GM12878 (cell line): ENCODE measurements around the gene WNT3A. TPM values are rescaled to one million over a fixed set of nuclear protein-coding genes. Genes with fewer than 3 reads are reported as not detected.

Experiments
- ATAC-seq: fragments of 200-7000 bp; cut with Tn5 transposase; 3 replicates; pipeline ENCODE4 v1.9.1; 2020; ENCODE audit warnings: mild to moderate bottlenecking, moderate library complexity
- BruUV-seq: library from RNA; stranded (reverse); fragments of 400-500 nt; replicated peaks from 2 replicates; lab custom pipeline; 2021; lab: Mats Ljungman, UMichigan
- CTCF ChIA-PET: fragments of 300-600 bp; sonication (Branson Sonifier 250); formaldehyde crosslinking; extraction: SDS; loops from one replicate; lab custom pipeline; 2021; ENCODE audit warnings: inconsistent platforms; lab: Yijun Ruan, JAX
- POLR2A ChIA-PET: fragments of 350-600 bp; formaldehyde crosslinking; extraction: SDS; loops from one replicate; lab custom pipeline; 2021; ENCODE audit warnings: inconsistent platforms; lab: Charles Lee
- RAD21 ChIA-PET: fragments of 300-600 bp; sonication (Branson Sonifier 250); formaldehyde crosslinking; loops from one replicate; lab custom pipeline; 2023; ENCODE audit warnings: antibody characterized with exemption; ENCODE audit not compliant: unreplicated experiment; lab: Charles Lee
- SMC1A ChIA-PET: fragments of 300-600 bp; sonication (Branson Sonifier 250); formaldehyde crosslinking; loops from one replicate; lab custom pipeline; 2023; ENCODE audit not compliant: unreplicated experiment, uncharacterized antibody; lab: Charles Lee
- DNase-seq: peaks from one replicate; pipeline ENCODE4 v3.0.0-alpha.2; 2011; ENCODE audit warnings: low read depth, low spot score
- FAIRE-seq: peaks from 3 replicates; lab custom pipeline; 2011; peaks lifted over from hg19 to GRCh38; lab: Jason Lieb, UNC
- H2AFZ ChIP-seq: 2 replicates; pipeline ENCODE4 v1.6.0; 2011; ENCODE audit warnings: low read depth, low read length, control low read depth; ENCODE audit not compliant: control insufficient read depth
- H3K27ac ChIP-seq: 2 replicates; pipeline ENCODE4 v1.5.1; 2011; ENCODE audit warnings: control low read depth; ENCODE audit not compliant: control insufficient read depth, insufficient read depth
- H3K27me3 ChIP-seq, 2 experiments: replicated peaks in 1 of 2; 2 replicates each; pipeline versions ENCODE4 v1.6.0 to v1.6.1; 2011; ENCODE audit warnings: low read length in 1 of 2; ENCODE audit not compliant: control insufficient read depth in 2 of 2, insufficient read depth in 2 of 2
- H3K36me3 ChIP-seq, 2 experiments: 2 replicates each; pipeline ENCODE4 v1.5.1; 2011; ENCODE audit warnings: low read length in 1 of 2; ENCODE audit not compliant: control insufficient read depth in 2 of 2, insufficient read depth in 2 of 2
- H3K4me1 ChIP-seq: 2 replicates; pipeline ENCODE4 v1.6.1; 2011; ENCODE audit warnings: mild to moderate bottlenecking, low read length, moderate library complexity, mixed read lengths; ENCODE audit not compliant: control insufficient read depth, insufficient read depth
- H3K4me2 ChIP-seq: 2 replicates; pipeline ENCODE4 v1.6.0; 2011; ENCODE audit warnings: control low read depth; ENCODE audit not compliant: control insufficient read depth, insufficient read depth
- H3K4me3 ChIP-seq: fragments of 200-600 bp; sonication (generic); 2 replicates; pipeline ENCODE4 v1.5.1; 2016
- H3K79me2 ChIP-seq: 2 replicates; pipeline ENCODE4 v1.6.0; 2011; ENCODE audit warnings: low read length; ENCODE audit not compliant: control insufficient read depth, insufficient read depth
- H3K9ac ChIP-seq: 2 replicates; pipeline ENCODE4 v1.8.0; 2011; ENCODE audit warnings: low read length, control low read depth, mixed read lengths; ENCODE audit not compliant: control insufficient read depth, insufficient read depth
- H3K9me3 ChIP-seq: replicated peaks from 3 replicates; pipeline ENCODE4 v1.5.1; 2011; ENCODE audit warnings: mild to moderate bottlenecking, low read length; ENCODE audit not compliant: control insufficient read depth, insufficient read depth
- H4K20me1 ChIP-seq: 2 replicates; pipeline ENCODE4 v1.6.0; 2011; ENCODE audit not compliant: control insufficient read depth, insufficient read depth
- CHD4 ChIP-seq: fragments of 200-600 bp; sonication (generic); IDR thresholded peaks from 2 replicates; pipeline ENCODE4 v1.6.1; 2016; ENCODE audit warnings: mild to moderate bottlenecking
- CREB1 ChIP-seq: IDR thresholded peaks from 2 replicates; pipeline ENCODE4 v1.6.1; 2012; ENCODE audit warnings: low read depth, mild to moderate bottlenecking, inconsistent platforms
- EGR1 ChIP-seq, 2 experiments: IDR thresholded peaks; 1 replicate in 1 of 2; 2 replicates in 1 of 2; pipeline ENCODE4 v1.6.1; 2011 to 2012; ENCODE audit warnings: low read depth in 2 of 2, low read length in 2 of 2, borderline replicate concordance in 1 of 2, mild to moderate bottlenecking in 1 of 2, moderate library complexity in 1 of 2
- HDAC2 ChIP-seq: fragments of 200-600 bp; sonication (generic); IDR thresholded peaks from 2 replicates; pipeline ENCODE4 v1.6.1; 2017
- RAD51 ChIP-seq: fragments of 450-650 bp; IDR thresholded peaks from 2 replicates; pipeline ENCODE4 v1.6.1; 2016; ENCODE audit warnings: moderate library complexity, mild to moderate bottlenecking, inconsistent platforms
- RELA ChIP-seq: fragments of 450-650 bp; IDR thresholded peaks from 2 replicates; pipeline ENCODE4 v1.8.0; 2014; ENCODE audit warnings: borderline replicate concordance; ENCODE audit not compliant: partially characterized antibody
- RUNX3 ChIP-seq: IDR thresholded peaks from 2 replicates; pipeline ENCODE4 v1.6.1; 2012; ENCODE audit warnings: low read length, inconsistent platforms
- SMAD1 ChIP-seq: fragments of 450-650 bp; IDR thresholded peaks from 2 replicates; pipeline ENCODE4 v1.6.1; 2018; ENCODE audit warnings: mild to moderate bottlenecking, low read depth; ENCODE audit not compliant: partially characterized antibody
- SRF ChIP-seq, 2 experiments: IDR thresholded peaks; 2 replicates each; pipeline ENCODE4 v1.6.1; 2011; ENCODE audit warnings: low read depth in 2 of 2, low read length in 2 of 2, mild to moderate bottlenecking in 1 of 2, moderate library complexity in 1 of 2
- TCF3 ChIP-seq: IDR thresholded peaks from 2 replicates; pipeline ENCODE4 v1.6.1; 2012; ENCODE audit warnings: low read depth, mild to moderate bottlenecking, low read length, borderline replicate concordance; ENCODE audit not compliant: insufficient read depth
- YBX1 ChIP-seq: fragments of 450-650 bp; IDR thresholded peaks from 2 replicates; pipeline ENCODE4 v1.6.1; 2016; ENCODE audit warnings: antibody characterized with exemption
- WGBS: methylation state at CpG from one replicate; pipeline ENCODE4 v1.1.6; 2016; ENCODE audit warnings: low lambda C conversion rate; ENCODE audit not compliant: insufficient replicate concordance, insufficient coverage; ENCODE audit errors: missing lambda C conversion rate; 5-methylcytosine and 5-hydroxymethylcytosine counted together
- in situ Hi-C: fragments of 300-500 bp; cut with MboI; formaldehyde crosslinking; loops from 9 replicates; pipeline ENCODE4 v1.14.3; 2018; ENCODE audit warnings: mixed read lengths
- intact Hi-C: fragments of 100-400 bp; cut with micrococcal nuclease; formaldehyde crosslinking; loops from one replicate; pipeline ENCODE4 v1.14.2; 2022; ENCODE audit not compliant: unreplicated experiment
- polyA plus RNA-seq, 11 experiments: library from polyadenylated mRNA; depleted of rRNA in 4 of 11; unstranded in 6 of 11; stranded (reverse) in 5 of 11; fragments of >200 nt; fragmentation: Nextera tagmentation in 4 of 11; fragmentation: Illumina TruSeq in 1 of 11; extraction: Ambion mirVana in 4 of 11; extraction: Trizol in 1 of 11; gene quantifications; 1 replicate in 1 of 11; 2 replicates in 10 of 11; pipeline versions ENCODE4 v1.2.1 to v1.2.3, GENCODE V29; 2011 to 2016; ENCODE audit warnings: inconsistent platforms in 2 of 11, missing spikeins in 2 of 11, low read depth in 1 of 11
- total RNA-seq, 4 experiments: library from RNA; depleted of rRNA in 3 of 4; stranded (reverse); fragments of >200 nt in 3 of 4; fragmentation: Illumina TruSeq in 1 of 4; extraction: Trizol in 1 of 4; gene quantifications; 2 replicates each; pipeline versions ENCODE4 v1.2.1 to v1.2.3, GENCODE V29; 2013 to 2021
- TF ChIP-seq, protein P1 (sequence below): fragments of 450-650 bp; IDR thresholded peaks from 2 replicates; pipeline ENCODE4 v1.6.1; 2017; ENCODE audit warnings: borderline replicate concordance
- TF ChIP-seq, protein P2 (sequence below): IDR thresholded peaks from 2 replicates; pipeline ENCODE4 v1.6.1; 2012; ENCODE audit warnings: low read depth, low read length, improper control_type of control experiment
- TF ChIP-seq, protein P3 (sequence below): fragments of 450-650 bp; IDR thresholded peaks from 2 replicates; pipeline ENCODE4 v1.6.1; 2016; ENCODE audit warnings: mild to moderate bottlenecking, moderate library complexity, borderline replicate concordance

WNT3A gene
- total and polyA plus RNA-seq, 10 of the 15 experiments (the other 5 are each of a cell fraction or from before 2014, with no cell fraction given), result 0.16 TPM; not detected in 9

DNA sequence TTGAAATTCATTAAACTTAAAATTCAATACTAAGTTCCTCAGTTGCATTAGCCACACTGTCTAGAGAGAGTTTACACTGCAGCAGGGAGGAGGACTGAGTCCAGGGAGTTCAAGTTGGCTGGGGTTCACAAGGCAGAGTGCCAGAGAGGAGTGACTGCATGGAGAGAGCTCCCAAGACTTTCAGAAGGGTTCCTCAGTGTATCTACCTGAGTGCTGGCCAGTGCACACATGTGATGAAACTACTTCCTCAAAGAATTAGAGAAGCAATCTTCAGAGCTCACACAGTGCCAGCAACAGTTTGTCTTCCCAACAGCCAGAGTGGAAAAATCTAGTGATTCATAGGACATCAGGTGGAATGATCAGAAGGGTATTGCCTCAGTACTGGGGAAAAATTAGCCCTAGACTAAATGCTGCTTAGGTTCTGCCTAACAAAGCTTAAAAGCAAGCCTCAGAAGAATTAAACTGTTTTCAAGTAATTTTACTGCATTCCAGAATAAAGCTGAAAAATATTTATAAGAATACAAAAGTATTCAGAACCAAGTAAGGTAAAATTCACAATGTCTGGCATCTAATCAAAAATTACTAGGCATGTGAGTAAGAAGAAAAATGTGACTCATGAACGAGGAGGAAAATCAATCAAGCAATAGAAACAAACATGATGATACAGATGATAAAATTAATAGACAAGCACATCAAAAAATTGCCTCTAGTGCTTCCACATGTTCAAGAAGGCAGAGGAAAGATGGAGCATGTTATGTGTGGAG is 10.4 kb upstream of the WNT3A start:
- Histone ChIP-seq H3K4me1 (no peaks in the 10 kb centered on the region), H3K27me3 (no peaks in the 10 kb centered on the region; a peak in 1 of 4 replicates), H3K79me2 (no peaks in the 10 kb centered on the region), H2AFZ (no peak overlapping the region), H4K20me1 (no peaks in the 10 kb centered on the region), H3K4me2 (no peak overlapping the region), H3K4me3 (no peak overlapping the region), H3K9me3 (no peaks in the 10 kb centered on the region; the same call in 2 of the 3 replicates), H3K27ac (no peak overlapping the region), H3K36me3 (no peaks in the 10 kb centered on the region), H3K9ac (no peak overlapping the region)
- in situ Hi-C loops, result no loop called here
- ChIA-PET POLR2A (no interaction called here), CTCF (no interaction called here), RAD21 (no interaction called here), SMC1A (interaction anchor here (1.5 kb wide), 1 partner anchor 10 kb away, joined by 4 read pairs; no protein-coding TSS in a partner anchor)
- ATAC-seq (no peak), DNase-seq (no peak), FAIRE-seq (no peak)
- TF ChIP-seq TCF3 (no peak), EGR1 (IDR thresholded peaks at IDR 0.05; ENCODE audit: borderline replicate concordance in 1 of 2, low read depth in 2 of 2, low read length in 2 of 2) (no peak), SMAD1 (no peak), RAD51 (no peak), SRF (IDR thresholded peaks at IDR 0.05; ENCODE audit: low read depth in 2 of 2, low read length in 2 of 2) (no peak), RELA (no peak), RUNX3 (no peak), CREB1 (no peak), YBX1 (no peak), CHD4 (no peak), HDAC2 (no peak)
- TF ChIP-seq, protein P1, sequence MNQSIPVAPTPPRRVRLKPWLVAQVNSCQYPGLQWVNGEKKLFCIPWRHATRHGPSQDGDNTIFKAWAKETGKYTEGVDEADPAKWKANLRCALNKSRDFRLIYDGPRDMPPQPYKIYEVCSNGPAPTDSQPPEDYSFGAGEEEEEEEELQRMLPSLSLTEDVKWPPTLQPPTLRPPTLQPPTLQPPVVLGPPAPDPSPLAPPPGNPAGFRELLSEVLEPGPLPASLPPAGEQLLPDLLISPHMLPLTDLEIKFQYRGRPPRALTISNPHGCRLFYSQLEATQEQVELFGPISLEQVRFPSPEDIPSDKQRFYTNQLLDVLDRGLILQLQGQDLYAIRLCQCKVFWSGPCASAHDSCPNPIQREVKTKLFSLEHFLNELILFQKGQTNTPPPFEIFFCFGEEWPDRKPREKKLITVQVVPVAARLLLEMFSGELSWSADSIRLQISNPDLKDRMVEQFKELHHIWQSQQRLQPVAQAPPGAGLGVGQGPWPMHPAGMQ, result no peak
- TF ChIP-seq, protein P2, sequence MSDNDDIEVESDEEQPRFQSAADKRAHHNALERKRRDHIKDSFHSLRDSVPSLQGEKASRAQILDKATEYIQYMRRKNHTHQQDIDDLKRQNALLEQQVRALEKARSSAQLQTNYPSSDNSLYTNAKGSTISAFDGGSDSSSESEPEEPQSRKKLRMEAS, result no peak
- TF ChIP-seq, protein P3, sequence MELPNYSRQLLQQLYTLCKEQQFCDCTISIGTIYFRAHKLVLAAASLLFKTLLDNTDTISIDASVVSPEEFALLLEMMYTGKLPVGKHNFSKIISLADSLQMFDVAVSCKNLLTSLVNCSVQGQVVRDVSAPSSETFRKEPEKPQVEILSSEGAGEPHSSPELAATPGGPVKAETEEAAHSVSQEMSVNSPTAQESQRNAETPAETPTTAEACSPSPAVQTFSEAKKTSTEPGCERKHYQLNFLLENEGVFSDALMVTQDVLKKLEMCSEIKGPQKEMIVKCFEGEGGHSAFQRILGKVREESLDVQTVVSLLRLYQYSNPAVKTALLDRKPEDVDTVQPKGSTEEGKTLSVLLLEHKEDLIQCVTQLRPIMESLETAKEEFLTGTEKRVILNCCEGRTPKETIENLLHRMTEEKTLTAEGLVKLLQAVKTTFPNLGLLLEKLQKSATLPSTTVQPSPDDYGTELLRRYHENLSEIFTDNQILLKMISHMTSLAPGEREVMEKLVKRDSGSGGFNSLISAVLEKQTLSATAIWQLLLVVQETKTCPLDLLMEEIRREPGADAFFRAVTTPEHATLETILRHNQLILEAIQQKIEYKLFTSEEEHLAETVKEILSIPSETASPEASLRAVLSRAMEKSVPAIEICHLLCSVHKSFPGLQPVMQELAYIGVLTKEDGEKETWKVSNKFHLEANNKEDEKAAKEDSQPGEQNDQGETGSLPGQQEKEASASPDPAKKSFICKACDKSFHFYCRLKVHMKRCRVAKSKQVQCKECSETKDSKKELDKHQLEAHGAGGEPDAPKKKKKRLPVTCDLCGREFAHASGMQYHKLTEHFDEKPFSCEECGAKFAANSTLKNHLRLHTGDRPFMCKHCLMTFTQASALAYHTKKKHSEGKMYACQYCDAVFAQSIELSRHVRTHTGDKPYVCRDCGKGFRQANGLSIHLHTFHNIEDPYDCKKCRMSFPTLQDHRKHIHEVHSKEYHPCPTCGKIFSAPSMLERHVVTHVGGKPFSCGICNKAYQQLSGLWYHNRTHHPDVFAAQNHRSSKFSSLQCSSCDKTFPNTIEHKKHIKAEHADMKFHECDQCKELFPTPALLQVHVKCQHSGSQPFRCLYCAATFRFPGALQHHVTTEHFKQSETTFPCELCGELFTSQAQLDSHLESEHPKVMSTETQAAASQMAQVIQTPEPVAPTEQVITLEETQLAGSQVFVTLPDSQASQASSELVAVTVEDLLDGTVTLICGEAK, result no peak
- WGBS, result 0% methylated on average over 1 of the region's 1 CpG
- intact Hi-C loops, result no loop called here
- BruUV-seq, result no TSS peak
